HCT116 (cell line): ENCODE results near the gene ZNF804A. TPM values are rescaled to one million over a fixed set of nuclear protein-coding genes. Genes with fewer than 3 reads are reported as not detected.

Experiments
- ATAC-seq: fragments of 200-7000 bp; cut with Tn5 transposase; 2 replicates; pipeline ENCODE4 v1.9.1; 2020; ENCODE audit warnings: mild to moderate bottlenecking, moderate library complexity
- BruUV-seq: library from RNA; stranded (reverse); fragments of 400-500 nt; replicated peaks from 2 replicates; lab custom pipeline; 2021; lab: Mats Ljungman, UMichigan
- CTCF ChIA-PET: fragments of 300-600 bp; sonication (Branson Sonifier 250); formaldehyde crosslinking; loops from one replicate; lab custom pipeline; 2021; ENCODE audit warnings: antibody characterized with exemption; lab: Charles Lee
- POLR2A ChIA-PET: fragments of 300-600, 350-600 bp; sonication (Branson Sonifier 250); formaldehyde crosslinking; loops from one replicate; lab custom pipeline; 2021; ENCODE audit warnings: antibody characterized with exemption; lab: Charles Lee
- RAD21 ChIA-PET, 2 experiments: fragments of 300-600 bp; sonication (Branson Sonifier 250); formaldehyde crosslinking; loops; one replicate each; lab custom pipeline; 2023; ENCODE audit warnings: low total read pairs in 2 of 2; ENCODE audit not compliant: uncharacterized antibody in 2 of 2, unreplicated experiment in 2 of 2, low non-redundant PET in 1 of 2; lab: Charles Lee
- DNase-seq: peaks from one replicate; pipeline ENCODE4 v3.0.0-alpha.2; 2010; ENCODE audit warnings: low read depth, low spot score
- H2AFZ ChIP-seq: fragments of 200-600 bp; shearing (Covaris generic), sonication (generic); 2 replicates; pipeline ENCODE4 v1.6.1; 2017; ENCODE audit warnings: low read depth, mixed run types, mixed read lengths, antibody characterized with exemption, low read length; ENCODE audit not compliant: poor library complexity, severe bottlenecking
- H3K27ac ChIP-seq: 2 replicates; pipeline ENCODE4 v1.5.1; 2012; ENCODE audit warnings: low read depth, low read length
- H3K27me3 ChIP-seq: fragments of 200-600 bp; sonication (generic); 2 replicates; pipeline ENCODE4 v1.6.1; 2016; ENCODE audit warnings: mixed run types, low read length, mixed read lengths; ENCODE audit not compliant: insufficient read depth
- H3K36me3 ChIP-seq, 2 experiments: fragments of 200-500 bp in 1 of 2; fragments of 200-600 bp in 1 of 2; sonication (Bioruptor generic) in 1 of 2; sonication (generic) in 1 of 2; 2 replicates each; pipeline versions ENCODE4 v1.5.1 to v1.6.1; 2014 to 2016; ENCODE audit warnings: low read length in 2 of 2, inconsistent platforms in 1 of 2, mixed read lengths in 1 of 2, mixed run types in 1 of 2; ENCODE audit not compliant: insufficient read depth in 2 of 2, control insufficient read depth in 1 of 2
- H3K4me1 ChIP-seq, 2 experiments: fragments of 200-600 bp in 1 of 2; sonication (generic) in 1 of 2; 2 replicates each; pipeline versions ENCODE4 v1.5.1 to v1.6.1; 2012 to 2017; ENCODE audit warnings: low read length in 2 of 2, inconsistent platforms in 1 of 2, mild to moderate bottlenecking in 1 of 2, mixed read lengths in 1 of 2, mixed run types in 1 of 2, moderate library complexity in 1 of 2; ENCODE audit not compliant: insufficient read depth in 2 of 2, control insufficient read depth in 1 of 2
- H3K4me2 ChIP-seq: fragments of 200-600 bp; sonication (generic); 2 replicates; pipeline ENCODE4 v1.6.1; 2017; ENCODE audit warnings: mixed run types, low read length, mixed read lengths
- H3K4me3 ChIP-seq, 2 experiments: fragments of 200-600 bp in 1 of 2; sonication (generic) in 1 of 2; replicated peaks in 1 of 2; 2 replicates each; pipeline ENCODE4 v1.5.1; 2011 to 2016; ENCODE audit warnings: low read length in 2 of 2, control low read depth in 1 of 2, low read depth in 1 of 2, mild to moderate bottlenecking in 1 of 2, mixed read lengths in 1 of 2, mixed run types in 1 of 2
- H3K79me2 ChIP-seq: fragments of 200-600 bp; sonication (generic); 2 replicates; pipeline ENCODE4 v1.6.1; 2017; ENCODE audit warnings: mild to moderate bottlenecking, mixed run types, low read length, moderate library complexity, mixed read lengths; ENCODE audit not compliant: insufficient read depth
- H3K9ac ChIP-seq: fragments of 200-600 bp; sonication (generic); 2 replicates; pipeline ENCODE4 v1.6.1; 2016; ENCODE audit warnings: low read length, mixed read lengths
- H3K9me2 ChIP-seq: fragments of 200-600 bp; sonication (generic), shearing (Covaris generic); 2 replicates; pipeline ENCODE4 v1.6.1; 2017; ENCODE audit warnings: mixed run types, mild to moderate bottlenecking, moderate library complexity; ENCODE audit not compliant: insufficient read depth
- H3K9me3 ChIP-seq, 2 experiments: fragments of 200-500 bp in 1 of 2; fragments of 200-600 bp in 1 of 2; sonication (Bioruptor generic) in 1 of 2; sonication (generic) in 1 of 2; 2 replicates each; pipeline ENCODE4 v1.6.1; 2014 to 2017; ENCODE audit warnings: low read length in 2 of 2, mixed read lengths in 2 of 2, inconsistent platforms in 1 of 2, low read depth in 1 of 2, mild to moderate bottlenecking in 1 of 2, mixed run types in 1 of 2, moderate library complexity in 1 of 2; ENCODE audit not compliant: control insufficient read depth in 1 of 2, insufficient read depth in 1 of 2
- H4K20me1 ChIP-seq: fragments of 200-600 bp; sonication (generic), shearing (Covaris generic); 2 replicates; pipeline ENCODE4 v1.6.1; 2017; ENCODE audit warnings: mixed run types, mild to moderate bottlenecking, moderate library complexity; ENCODE audit not compliant: insufficient read depth
- CBX3 ChIP-seq: IDR thresholded peaks from 2 replicates; pipeline ENCODE4 v1.6.1; 2012; ENCODE audit warnings: low read depth
- CTCF ChIP-seq, 3 experiments: fragments of 200-600 bp in 1 of 3; sonication (generic) in 1 of 3; IDR thresholded peaks in 2 of 3; conservative IDR thresholded peaks in 1 of 3; 2 replicates each; pipeline ENCODE4 v1.5.1; 2012 to 2017; ENCODE audit warnings: low read depth in 2 of 3, low read length in 2 of 3, antibody characterized with exemption in 1 of 3, borderline replicate concordance in 1 of 3, control low read depth in 1 of 3, mild to moderate bottlenecking in 1 of 3, mixed read lengths in 1 of 3, mixed run types in 1 of 3, moderate library complexity in 1 of 3; ENCODE audit not compliant: insufficient read depth in 1 of 3
- EGR1 ChIP-seq: IDR thresholded peaks from 2 replicates; pipeline ENCODE4 v1.6.1; 2012; ENCODE audit warnings: low read depth
- EZH2 ChIP-seq: fragments of 200-600 bp; sonication (generic); IDR thresholded peaks from 2 replicates; pipeline ENCODE4 v1.6.1; 2017; ENCODE audit warnings: antibody characterized with exemption, mixed run types
- EZH2phosphoT487 ChIP-seq: fragments of 200-600 bp; IDR thresholded peaks from 2 replicates; pipeline ENCODE4 v1.6.1; 2018; ENCODE audit warnings: antibody characterized with exemption, borderline replicate concordance
- JUND ChIP-seq: IDR thresholded peaks from 2 replicates; pipeline ENCODE4 v1.6.1; 2012
- REST ChIP-seq: IDR thresholded peaks from 2 replicates; pipeline ENCODE4 v1.6.1; 2012; ENCODE audit warnings: low read depth
- SIN3A ChIP-seq: IDR thresholded peaks from 2 replicates; pipeline ENCODE4 v1.6.1; 2012; ENCODE audit warnings: low read depth
- ZFX ChIP-seq: fragments of 450-650 bp; IDR thresholded peaks from 2 replicates; pipeline ENCODE4 v1.6.1; 2017
- ZNF274 ChIP-seq: fragments of 200-500 bp; sonication (Bioruptor generic); IDR thresholded peaks from 2 replicates; pipeline ENCODE4 v1.6.1; 2014; ENCODE audit warnings: mild to moderate bottlenecking, low read depth, low read length, inconsistent platforms
- intact Hi-C: fragments of 100-400 bp; cut with micrococcal nuclease; formaldehyde crosslinking; loops from 2 replicates; pipeline ENCODE4 v1.10.0; 2022
- total RNA-seq: library from RNA; stranded (reverse); gene quantifications from one replicate; pipeline ENCODE4 v1.2.1, GENCODE V29; 2021; ENCODE audit not compliant: unreplicated experiment

Gene ZNF804A
- total RNA-seq, 1 experiment from 2014 or later: 0.61 TPM

GRCh38 chr2:184646177-184646576 lies 47.8 kb downstream of the ZNF804A start:
- H3K79me2 ChIP-seq: no peaks in the 10 kb centered on the region
- H3K27ac ChIP-seq: no peak overlapping the region
- H3K27me3 ChIP-seq: no peaks in the 10 kb centered on the region
- ChIA-PET POLR2A (no interaction called here), RAD21 (no interaction called here), CTCF (no interaction called here)
- no peak overlapping the region for H3K9ac ChIP-seq
- no peaks in the 10 kb centered on the region for H3K9me3 ChIP-seq
- ATAC-seq: peak; percentile 40; the same call in 1 of the 2 replicates
- no TSS peak for BruUV-seq
- no peak for DNase-seq
- H3K4me2 ChIP-seq: no peak overlapping the region
- H3K4me3 ChIP-seq: no peak overlapping the region
- H4K20me1 ChIP-seq: no peaks in the 10 kb centered on the region
- no peaks in the 10 kb centered on the region for H3K36me3 ChIP-seq
- H2AFZ ChIP-seq: no peak overlapping the region
- intact Hi-C loops: loop anchor here (10.0 kb wide), 1 partner anchor 639 kb away; no protein-coding TSS in a partner anchor
- TF ChIP-seq EZH2 (no peak), CBX3 (no peak), SIN3A (no peak), JUND (no peak), EGR1 (no peak), ZNF274 (no peak), EZH2phosphoT487 (no peak), CTCF (IDR thresholded peaks at IDR 0.05 in 2 of 3, conservative IDR thresholded peaks at IDR 0.05 in 1 of 3; ENCODE audit: borderline replicate concordance in 1 of 3, insufficient read depth in 1 of 3, low read depth in 2 of 3, low read length in 2 of 3) (no peak), ZFX (no peak), REST (no peak)
- no peaks in the 10 kb centered on the region for H3K9me2 ChIP-seq
- H3K4me1 ChIP-seq: no peaks in the 10 kb centered on the region; a peak in 1 of 4 replicates
